Naive thymus-derived CD8-positive, alpha-beta T cell (primary cell): ENCODE measurements around the gene ARHGAP26. TPM values are rescaled to one million over a fixed set of nuclear protein-coding genes. Genes with fewer than 3 reads are reported as not detected.

Experiments used
- ATAC-seq, 2 donors: fragments of 150-1000 bp; cut with Tn5 transposase in 1 of 2; sonication (Bioruptor Pico), chemical (Tn5 transposase) in 1 of 2; 1 replicate in 1 of 2; 2 replicates in 1 of 2; pipeline ENCODE4 v1.10.0; 2021; ENCODE audit warnings: mild to moderate bottlenecking in 2 of 2, moderate library complexity in 2 of 2
- POLR2A ChIA-PET: fragments of 350-600 bp; sonication (Branson Sonifier 250); formaldehyde crosslinking; loops from one replicate; lab custom pipeline; 2021; ENCODE audit warnings: antibody characterized with exemption; lab: Charles Lee
- DNase-seq, 10 donors: peaks; one replicate each; pipeline versions ENCODE4 v3.0.0 to v3.0.0-alpha.2; 2020 to 2022
- H3K27ac Mint-ChIP-seq, 10 donors: one replicate each; pipeline ENCODE4 v1.8.0; 2020 to 2022; ENCODE audit warnings: mild to moderate bottlenecking in 10 of 10, mixed read lengths in 10 of 10, moderate library complexity in 4 of 10, inconsistent platforms in 1 of 10
- H3K27me3 Mint-ChIP-seq, 5 donors: one replicate each; pipeline ENCODE4 v1.8.0; 2021 to 2022; ENCODE audit warnings: mixed read lengths in 5 of 5
- H3K36me3 Mint-ChIP-seq, 3 donors: one replicate each; pipeline ENCODE4 v1.8.0; 2020 to 2022; ENCODE audit warnings: mixed read lengths in 3 of 3, mild to moderate bottlenecking in 2 of 3, inconsistent platforms in 1 of 3
- H3K4me1 Mint-ChIP-seq, 4 donors: one replicate each; pipeline ENCODE4 v1.8.0; 2021 to 2022; ENCODE audit warnings: mixed read lengths in 4 of 4
- H3K4me3 Mint-ChIP-seq, 10 donors: one replicate each; pipeline ENCODE4 v1.8.0; 2020 to 2022; ENCODE audit warnings: mild to moderate bottlenecking in 10 of 10, mixed read lengths in 10 of 10, moderate library complexity in 6 of 10, inconsistent platforms in 1 of 10
- H3K9me3 Mint-ChIP-seq, 9 donors: one replicate each; pipeline ENCODE4 v1.8.0; 2020 to 2022; ENCODE audit warnings: mixed read lengths in 9 of 9, mild to moderate bottlenecking in 3 of 9, inconsistent platforms in 1 of 9, moderate library complexity in 1 of 9
- polyA plus RNA-seq, 3 donors: library from polyadenylated mRNA; unstranded; fragments of 300-500 nt; fragmentation: Illumina TruSeq; gene quantifications; one replicate each; pipeline ENCODE4 v1.2.3, GENCODE V29; 2021
- total RNA-seq, 8 experiments: library from RNA in 2 of 8; stranded (reverse) in 2 of 8; gene quantifications; one replicate each; pipeline ENCODE4 v1.2.3 and lab custom pipeline; 2021 to 2026

ARHGAP26 gene
- total and polyA plus RNA-seq, 5 experiments from 2014 or later: 9.1 to 30.5 (median 15.7) TPM

- no peak overlapping the region for H3K27ac Mint-ChIP-seq
- POLR2A ChIA-PET: interaction anchor here (0.7 to 0.8 kb wide), 3 partner anchors 8 to 28 kb away, joined by 3 to 6 read pairs (median 5); no protein-coding TSS in a partner anchor
- peaks cover 43 to 79% (median 65%) of the 10 kb centered on the region in 4 donors for H3K4me1 Mint-ChIP-seq
- H3K36me3 Mint-ChIP-seq: peaks cover 2 to 10% (median 6%) of the 10 kb centered on the region in 3 donors
- no peak overlapping the region for H3K4me3 Mint-ChIP-seq
- DNase-seq (no peak), ATAC-seq (no peak)
- H3K27me3 Mint-ChIP-seq: no peaks in the 10 kb centered on the region
- H3K9me3 Mint-ChIP-seq: peaks cover 0 to 4% (median 0%) of the 10 kb centered on the region in 9 donors
Observed at GRCh38 chr5:142821034-142821732, 51.0 kb downstream of the ARHGAP26 start.

GRCh38 chr5:142821733-142822487 is 51.7 kb downstream of the ARHGAP26 start:
- DNase-seq (no peak), ATAC-seq (no peak)
- POLR2A ChIA-PET: interaction anchor here (0.6 to 0.7 kb wide), 3 partner anchors 12 to 50 kb away, joined by 3 read pairs; no protein-coding TSS in a partner anchor
- peaks cover 0 to 4% (median 0%) of the 10 kb centered on the region in 9 donors for H3K9me3 Mint-ChIP-seq
- no peak overlapping the region for H3K27ac Mint-ChIP-seq
- no peaks in the 10 kb centered on the region for H3K27me3 Mint-ChIP-seq
- H3K4me1 Mint-ChIP-seq: peaks cover 35 to 79% (median 65%) of the 10 kb centered on the region in 4 donors
- H3K4me3 Mint-ChIP-seq: no peak overlapping the region
- peaks cover 2 to 10% (median 6%) of the 10 kb centered on the region in 3 donors for H3K36me3 Mint-ChIP-seq

- Mint-ChIP-seq H3K36me3 (peaks cover 2 to 10% (median 6%) of the 10 kb centered on the region in 3 donors), H3K9me3 (peaks cover 0 to 4% (median 0%) of the 10 kb centered on the region in 9 donors), H3K4me1 (peaks cover 33 to 83% (median 68%) of the 10 kb centered on the region in 4 donors), H3K27me3 (no peaks in the 10 kb centered on the region), H3K27ac (peak overlapping the region in 1 of 10 donors; percentile 50), H3K4me3 (no peak overlapping the region)
- no peak for ATAC-seq
- no peak for DNase-seq
- POLR2A ChIA-PET: interaction anchor here (1.4 kb wide), 1 partner anchor 53 kb away, joined by 5 read pairs; the partner anchor contains the start of gene ARHGAP26
Observed at GRCh38 chr5:142823126-142823525, 52.9 kb downstream of the ARHGAP26 start.

- no peak overlapping the region for H3K4me3 Mint-ChIP-seq
- POLR2A ChIA-PET: interaction anchor here (1.4 kb wide), 1 partner anchor 53 kb away, joined by 5 read pairs; the partner anchor contains the start of gene ARHGAP26
- peaks cover 33 to 89% (median 73%) of the 10 kb centered on the region in 4 donors for H3K4me1 Mint-ChIP-seq
- H3K36me3 Mint-ChIP-seq: peaks cover 2 to 10% (median 6%) of the 10 kb centered on the region in 3 donors
- DNase-seq: no peak
- no peak for ATAC-seq
- no peaks in the 10 kb centered on the region for H3K27me3 Mint-ChIP-seq
- H3K9me3 Mint-ChIP-seq: peaks cover 0 to 4% (median 0%) of the 10 kb centered on the region in 9 donors
- peak overlapping the region in 2 of 10 donors; percentile 40 to 74 for H3K27ac Mint-ChIP-seq
Observed at GRCh38 chr5:142823806-142824205, 53.6 kb downstream of the ARHGAP26 start.

GRCh38 chr5:142824391-142824790 is 54.2 kb downstream of the ARHGAP26 start:
- peaks cover 36 to 93% (median 76%) of the 10 kb centered on the region in 4 donors for H3K4me1 Mint-ChIP-seq
- H3K9me3 Mint-ChIP-seq: peaks cover 0 to 4% (median 0%) of the 10 kb centered on the region in 9 donors
- ATAC-seq (no peak), DNase-seq (no peak)
- peak overlapping the region in 1 of 10 donors; percentile 58 for H3K27ac Mint-ChIP-seq
- no peak overlapping the region for H3K4me3 Mint-ChIP-seq
- H3K27me3 Mint-ChIP-seq: no peaks in the 10 kb centered on the region
- POLR2A ChIA-PET: interaction anchor here (1.4 kb wide), 1 partner anchor 54 kb away, joined by 5 read pairs; the partner anchor contains the start of gene ARHGAP26
- peaks cover 2 to 10% (median 6%) of the 10 kb centered on the region in 3 donors for H3K36me3 Mint-ChIP-seq

GRCh38 chr5:142825378-142826089 is 55.4 kb downstream of the ARHGAP26 start:
- Mint-ChIP-seq H3K27me3 (no peaks in the 10 kb centered on the region), H3K4me3 (no peak overlapping the region), H3K36me3 (peaks cover 0 to 7% (median 6%) of the 10 kb centered on the region in 3 donors), H3K27ac (no peak overlapping the region), H3K4me1 (peaks cover 34 to 92% (median 78%) of the 10 kb centered on the region in 4 donors), H3K9me3 (peaks cover 0 to 4% (median 0%) of the 10 kb centered on the region in 9 donors)
- POLR2A ChIA-PET: interaction anchor here (0.6 kb wide), 1 partner anchor 106 kb away, joined by 3 read pairs; no protein-coding TSS in a partner anchor
- ATAC-seq (no peak), DNase-seq (no peak)

GRCh38 chr5:142826093-142826492 is 55.9 kb downstream of the ARHGAP26 start:
- ATAC-seq: no peak
- POLR2A ChIA-PET: no interaction called here
- peak overlapping the region in 1 of 10 donors; percentile 28 for H3K27ac Mint-ChIP-seq
- H3K36me3 Mint-ChIP-seq: peaks cover 0 to 2% (median under 1%) of the 10 kb centered on the region in 3 donors
- H3K9me3 Mint-ChIP-seq: peaks cover 0 to under 1% (median 0%) of the 10 kb centered on the region in 9 donors
- peak overlapping the region in 2 of 10 donors; percentile 7 to 15 for H3K4me3 Mint-ChIP-seq
- no peak for DNase-seq
- H3K4me1 Mint-ChIP-seq: peaks cover 31 to 92% (median 78%) of the 10 kb centered on the region in 4 donors
- H3K27me3 Mint-ChIP-seq: no peaks in the 10 kb centered on the region

- no peaks in the 10 kb centered on the region for H3K36me3 Mint-ChIP-seq
- H3K27ac Mint-ChIP-seq: peak overlapping the region in 2 of 10 donors; percentile 61 to 70
- H3K4me1 Mint-ChIP-seq: peaks cover 36 to 96% (median 83%) of the 10 kb centered on the region in 4 donors
- H3K4me3 Mint-ChIP-seq: peak overlapping the region in 1 of 10 donors; percentile 43
- H3K27me3 Mint-ChIP-seq: no peaks in the 10 kb centered on the region
- ATAC-seq (no peak), DNase-seq (peak in 1 of 10 donors; percentile 17)
- POLR2A ChIA-PET: no interaction called here
- H3K9me3 Mint-ChIP-seq: no peaks in the 10 kb centered on the region
Observed at GRCh38 chr5:142826741-142827492, 56.7 kb downstream of the ARHGAP26 start.

GRCh38 chr5:142827934-142828576 is 57.9 kb downstream of the ARHGAP26 start:
- Mint-ChIP-seq H3K27ac (no peak overlapping the region), H3K4me1 (peaks cover 34 to 95% (median 81%) of the 10 kb centered on the region in 4 donors), H3K4me3 (no peak overlapping the region), H3K9me3 (no peaks in the 10 kb centered on the region), H3K27me3 (no peaks in the 10 kb centered on the region), H3K36me3 (no peaks in the 10 kb centered on the region)
- POLR2A ChIA-PET: no interaction called here
- DNase-seq (no peak), ATAC-seq (no peak)

- DNase-seq: no peak
- Mint-ChIP-seq H3K4me3 (no peak overlapping the region), H3K9me3 (no peaks in the 10 kb centered on the region), H3K27ac (peak overlapping the region in 1 of 10 donors; percentile 3), H3K36me3 (peaks cover 0 to 3% (median 2%) of the 10 kb centered on the region in 3 donors), H3K27me3 (no peaks in the 10 kb centered on the region), H3K4me1 (peaks cover 31 to 92% (median 76%) of the 10 kb centered on the region in 4 donors)
- POLR2A ChIA-PET: interaction anchor here (0.5 kb wide), 1 partner anchor 8 kb away, joined by 6 read pairs; no protein-coding TSS in a partner anchor
- no peak for ATAC-seq
Observed at GRCh38 chr5:142828797-142829535, 58.8 kb downstream of the ARHGAP26 start.
